GM12878 (cell line): Measurements from ENCODE around the gene LENG1. TPM values are rescaled to one million over a fixed set of nuclear protein-coding genes. Genes with fewer than 3 reads are reported as not detected.

Experiments used
- ATAC-seq: fragments of 200-7000 bp; cut with Tn5 transposase; 3 replicates; pipeline ENCODE4 v1.9.1; 2020; ENCODE audit warnings: mild to moderate bottlenecking, moderate library complexity
- BruUV-seq: library from RNA; stranded (reverse); fragments of 400-500 nt; replicated peaks from 2 replicates; lab custom pipeline; 2021; lab: Mats Ljungman, UMichigan
- CTCF ChIA-PET: fragments of 300-600 bp; sonication (Branson Sonifier 250); formaldehyde crosslinking; extraction: SDS; loops from one replicate; lab custom pipeline; 2021; ENCODE audit warnings: inconsistent platforms; lab: Yijun Ruan, JAX
- POLR2A ChIA-PET: fragments of 350-600 bp; formaldehyde crosslinking; extraction: SDS; loops from one replicate; lab custom pipeline; 2021; ENCODE audit warnings: inconsistent platforms; lab: Charles Lee
- RAD21 ChIA-PET: fragments of 300-600 bp; sonication (Branson Sonifier 250); formaldehyde crosslinking; loops from one replicate; lab custom pipeline; 2023; ENCODE audit warnings: antibody characterized with exemption; ENCODE audit not compliant: unreplicated experiment; lab: Charles Lee
- SMC1A ChIA-PET: fragments of 300-600 bp; sonication (Branson Sonifier 250); formaldehyde crosslinking; loops from one replicate; lab custom pipeline; 2023; ENCODE audit not compliant: unreplicated experiment, uncharacterized antibody; lab: Charles Lee
- DNase-seq: peaks from one replicate; pipeline ENCODE4 v3.0.0-alpha.2; 2011; ENCODE audit warnings: low read depth, low spot score
- FAIRE-seq: peaks from 3 replicates; lab custom pipeline; 2011; peaks lifted over from hg19 to GRCh38; lab: Jason Lieb, UNC
- H2AFZ ChIP-seq: 2 replicates; pipeline ENCODE4 v1.6.0; 2011; ENCODE audit warnings: low read depth, low read length, control low read depth; ENCODE audit not compliant: control insufficient read depth
- H3K27ac ChIP-seq: 2 replicates; pipeline ENCODE4 v1.5.1; 2011; ENCODE audit warnings: control low read depth; ENCODE audit not compliant: control insufficient read depth, insufficient read depth
- H3K27me3 ChIP-seq, 2 experiments: replicated peaks in 1 of 2; 2 replicates each; pipeline versions ENCODE4 v1.6.0 to v1.6.1; 2011; ENCODE audit warnings: low read length in 1 of 2; ENCODE audit not compliant: control insufficient read depth in 2 of 2, insufficient read depth in 2 of 2
- H3K36me3 ChIP-seq, 2 experiments: 2 replicates each; pipeline ENCODE4 v1.5.1; 2011; ENCODE audit warnings: low read length in 1 of 2; ENCODE audit not compliant: control insufficient read depth in 2 of 2, insufficient read depth in 2 of 2
- H3K4me1 ChIP-seq: 2 replicates; pipeline ENCODE4 v1.6.1; 2011; ENCODE audit warnings: mild to moderate bottlenecking, low read length, moderate library complexity, mixed read lengths; ENCODE audit not compliant: control insufficient read depth, insufficient read depth
- H3K4me2 ChIP-seq: 2 replicates; pipeline ENCODE4 v1.6.0; 2011; ENCODE audit warnings: control low read depth; ENCODE audit not compliant: control insufficient read depth, insufficient read depth
- H3K4me3 ChIP-seq: fragments of 200-600 bp; sonication (generic); 2 replicates; pipeline ENCODE4 v1.5.1; 2016
- H3K79me2 ChIP-seq: 2 replicates; pipeline ENCODE4 v1.6.0; 2011; ENCODE audit warnings: low read length; ENCODE audit not compliant: control insufficient read depth, insufficient read depth
- H3K9ac ChIP-seq: 2 replicates; pipeline ENCODE4 v1.8.0; 2011; ENCODE audit warnings: low read length, control low read depth, mixed read lengths; ENCODE audit not compliant: control insufficient read depth, insufficient read depth
- H3K9me3 ChIP-seq: replicated peaks from 3 replicates; pipeline ENCODE4 v1.5.1; 2011; ENCODE audit warnings: mild to moderate bottlenecking, low read length; ENCODE audit not compliant: control insufficient read depth, insufficient read depth
- H4K20me1 ChIP-seq: 2 replicates; pipeline ENCODE4 v1.6.0; 2011; ENCODE audit not compliant: control insufficient read depth, insufficient read depth
- IKZF1 ChIP-seq: fragments of 450-650 bp; conservative IDR thresholded peaks from 2 replicates; pipeline ENCODE4 v1.6.1; 2017; ENCODE audit warnings: antibody characterized with exemption, mild to moderate bottlenecking
- MLLT1 ChIP-seq: fragments of 450-650 bp; IDR thresholded peaks from 2 replicates; pipeline ENCODE4 v1.6.1; 2016; ENCODE audit warnings: mild to moderate bottlenecking
- MTA3 ChIP-seq: IDR thresholded peaks from 2 replicates; pipeline ENCODE4 v1.6.1; 2012; ENCODE audit warnings: low read length, inconsistent platforms, borderline replicate concordance
- NBN ChIP-seq: fragments of 450-650 bp; IDR thresholded peaks from 2 replicates; pipeline ENCODE4 v1.6.1; 2016
- NKRF ChIP-seq: fragments of 450-650 bp; conservative IDR thresholded peaks from 2 replicates; pipeline ENCODE4 v1.6.1; 2017; ENCODE audit warnings: mild to moderate bottlenecking, moderate library complexity
- POLR2AphosphoS5 ChIP-seq: IDR thresholded peaks from 2 replicates; pipeline ENCODE4 v1.6.1; 2011; ENCODE audit warnings: mild to moderate bottlenecking, low read length, inconsistent platforms
- RELB ChIP-seq: fragments of 450-650 bp; IDR thresholded peaks from 2 replicates; pipeline ENCODE4 v1.6.1; 2017; ENCODE audit warnings: low read depth, mild to moderate bottlenecking, moderate library complexity
- SMC3 ChIP-seq: IDR thresholded peaks from 2 replicates; pipeline ENCODE4 v1.6.1; 2011; ENCODE audit warnings: low read length, improper control_type of control experiment, borderline replicate concordance
- SPI1 ChIP-seq: IDR thresholded peaks from 2 replicates; pipeline ENCODE4 v1.6.1; 2011; ENCODE audit warnings: low read depth, mild to moderate bottlenecking, low read length, moderate library complexity, borderline replicate concordance; ENCODE audit not compliant: insufficient read depth
- SREBF1 ChIP-seq: IDR thresholded peaks from 2 replicates; pipeline ENCODE4 v1.6.1; 2012; ENCODE audit warnings: mild to moderate bottlenecking, low read length
- whole genome bisulfite sequencing: methylation state at CpG from one replicate; pipeline ENCODE4 v1.1.6; 2016; ENCODE audit warnings: low lambda C conversion rate; ENCODE audit not compliant: insufficient replicate concordance, insufficient coverage; ENCODE audit errors: missing lambda C conversion rate; 5-methylcytosine and 5-hydroxymethylcytosine counted together
- in situ Hi-C: fragments of 300-500 bp; cut with MboI; formaldehyde crosslinking; loops from 9 replicates; pipeline ENCODE4 v1.14.3; 2018; ENCODE audit warnings: mixed read lengths
- intact Hi-C: fragments of 100-400 bp; cut with micrococcal nuclease; formaldehyde crosslinking; loops from one replicate; pipeline ENCODE4 v1.14.2; 2022; ENCODE audit not compliant: unreplicated experiment
- polyA plus RNA-seq, 11 experiments: library from polyadenylated mRNA; depleted of rRNA in 4 of 11; unstranded in 6 of 11; stranded (reverse) in 5 of 11; fragments of >200 nt; fragmentation: Nextera tagmentation in 4 of 11; fragmentation: Illumina TruSeq in 1 of 11; extraction: Ambion mirVana in 4 of 11; extraction: Trizol in 1 of 11; gene quantifications; 1 replicate in 1 of 11; 2 replicates in 10 of 11; pipeline versions ENCODE4 v1.2.1 to v1.2.3, GENCODE V29; 2011 to 2016; ENCODE audit warnings: inconsistent platforms in 2 of 11, missing spikeins in 2 of 11, low read depth in 1 of 11
- total RNA-seq, 4 experiments: library from RNA; depleted of rRNA in 3 of 4; stranded (reverse); fragments of >200 nt in 3 of 4; fragmentation: Illumina TruSeq in 1 of 4; extraction: Trizol in 1 of 4; gene quantifications; 2 replicates each; pipeline versions ENCODE4 v1.2.1 to v1.2.3, GENCODE V29; 2013 to 2021

The LENG1 gene
- total and polyA plus RNA-seq, 10 of the 15 experiments (the other 5 are each of a cell fraction or from before 2014, with no cell fraction given) = 0.21 to 10.8 (median 5.8) TPM

GRCh38 chr19:54158812-54159351 is 639 bp downstream of the LENG1 start:
- Histone ChIP-seq H3K9ac (peak overlapping the region; percentile 92), H3K9me3 (no peaks in the 10 kb centered on the region), H4K20me1 (no peaks in the 10 kb centered on the region), H3K27ac (peak overlapping the region; percentile 93)
- ChIA-PET CTCF (interaction anchor here (0.8 to 2.1 kb wide), 5 partner anchors 9 to 107 kb away, joined by 3 to 15 read pairs (median 6); partner anchors contain the start of genes CNOT3 and MBOAT7), SMC1A (interaction anchor here (1.3 to 1.5 kb wide), 2 partner anchors 30 to 232 kb away, joined by 4 read pairs; partner anchors contain the start of gene MBOAT7)
- DNase-seq = no peak
- intact Hi-C loops = loop anchor here (1.0 kb wide), 2 partner anchors 22 to 31 kb away; partner anchors contain the start of gene CNOT3
- TF ChIP-seq IKZF1 (no peak), RELB (0 out of 2 replicates have a peak, but pooled peaks have one; percentile 19), SMC3 (0 out of 2 replicates have a peak, but pooled peaks have one; percentile 4), NBN (0 out of 2 replicates have a peak, but pooled peaks have one; percentile 53), MTA3 (no peak; the same call in 1 of the 2 replicates), NKRF (0 out of 2 replicates have a peak, but pooled peaks have one; percentile 18), SREBF1 (no peak), SPI1 (peak; percentile 35; the same call in 1 of the 2 replicates), MLLT1 (0 out of 2 replicates have a peak, but pooled peaks have one; percentile 58), POLR2AphosphoS5 (peak; percentile 22; the same call in 1 of the 2 replicates)
- TF ChIP-seq, all 136 proteins: peak for 7
- in situ Hi-C loops = no loop called here
- H3K4me3 ChIP-seq = peak overlapping the region; percentile 85
- ChIA-PET RAD21 (interaction anchor here (0.8 to 2.1 kb wide), 3 partner anchors 11 to 107 kb away, joined by 3 to 14 read pairs (median 3); partner anchors contain the start of gene CNOT3), POLR2A (interaction anchor here (0.7 to 4.0 kb wide), 5 partner anchors 10 to 79 kb away, joined by 3 to 30 read pairs (median 6); partner anchors contain the start of genes CNOT3, MBOAT7, PRPF31 and TFPT)
- 5% methylated on average over 19 of the region's 19 CpGs for WGBS
- FAIRE-seq (peak; percentile 70), ATAC-seq (peak; percentile 13)
- H3K27me3 ChIP-seq = no peaks in the 10 kb centered on the region
- peaks cover 4% of the 10 kb centered on the region; the same call in 1 of the 2 replicates for H3K4me1 ChIP-seq
- peaks cover 8% of the 10 kb centered on the region for H3K79me2 ChIP-seq
- peak overlapping the region; percentile 97 for H3K4me2 ChIP-seq
- H2AFZ ChIP-seq = peak overlapping the region; percentile 95
- BruUV-seq = TSS peak; percentile 87
- H3K36me3 ChIP-seq = peaks cover 10 to 13% of the 10 kb centered on the region in 2 experiments; a peak in 3 of 4 replicates
